GM11168 (cell line): ENCODE results near the gene KRTAP6-2.

Experiments
- in situ Hi-C: fragments of 300-500 bp; cut with MboI; formaldehyde crosslinking; loops from one replicate; pipeline ENCODE4 v1.12.0; 2022; ENCODE audit warnings: low sequenced_read_pairs; ENCODE audit not compliant: unreplicated experiment

Gene KRTAP6-2

GRCh38 chr21:30598802-30599201 lies at the start of gene KRTAP6-2:
TSS of gene KRTAP6-2 (minus strand) at chr21:30598902. CDS start at chr21:30598874, 28 bp downstream.
- in situ Hi-C loops: no loop called here

- in situ Hi-C loops: no loop called here
Measured at GRCh38 chr21:30646904-30647414, 48.3 kb upstream of the KRTAP6-2 start.

GRCh38 chr21:30642564-30642963 lies 43.9 kb upstream of the KRTAP6-2 start, which contains the start of gene KRTAP20-3:
TSS of gene KRTAP20-3 (plus strand) at chr21:30642864.
- in situ Hi-C loops: no loop called here

GRCh38 chr21:30638686-30639085 lies 40.0 kb upstream of the KRTAP6-2 start:
- in situ Hi-C loops: no loop called here

GRCh38 chr21:30634906-30635305 lies 36.2 kb upstream of the KRTAP6-2 start, which contains the start of gene KRTAP20-2:
TSS of gene KRTAP20-2 (plus strand) at chr21:30635206. CDS start at chr21:30635264, 58 bp downstream.
- in situ Hi-C loops: no loop called here

- in situ Hi-C loops: no loop called here
Measured at GRCh38 chr21:30629200-30629599, 30.5 kb upstream of the KRTAP6-2 start.

GRCh38 chr21:30628109-30628508 lies 29.4 kb upstream of the KRTAP6-2 start:
- in situ Hi-C loops: no loop called here

- in situ Hi-C loops: no loop called here
Measured at GRCh38 chr21:30625449-30626165, 26.9 kb upstream of the KRTAP6-2 start.

GRCh38 chr21:30623362-30623761 lies 24.7 kb upstream of the KRTAP6-2 start:
- in situ Hi-C loops: no loop called here

GRCh38 chr21:30620522-30620921 lies 21.8 kb upstream of the KRTAP6-2 start, which contains the start of gene KRTAP20-4:
TSS of gene KRTAP20-4 (plus strand) at chr21:30620627.
- in situ Hi-C loops: no loop called here

GRCh38 chr21:30620080-30620479 lies 21.4 kb upstream of the KRTAP6-2 start:
- in situ Hi-C loops: no loop called here

- in situ Hi-C loops: no loop called here
Measured at GRCh38 chr21:30616125-30616524, 17.4 kb upstream of the KRTAP6-2 start, which contains the start of gene KRTAP20-1. TSS of gene KRTAP20-1 (plus strand) at chr21:30616425. CDS start at chr21:30616455, 30 bp downstream.

GRCh38 chr21:30615199-30615598 lies 16.5 kb upstream of the KRTAP6-2 start:
- in situ Hi-C loops: no loop called here

GRCh38 chr21:30613836-30614235 lies 15.1 kb upstream of the KRTAP6-2 start, which contains the start of gene KRTAP6-1:
TSS of gene KRTAP6-1 (minus strand) at chr21:30613930. CDS start at chr21:30613904, 26 bp downstream.
- in situ Hi-C loops: no loop called here

GRCh38 chr21:30612132-30612531 lies 13.4 kb upstream of the KRTAP6-2 start:
- in situ Hi-C loops: no loop called here

GRCh38 chr21:30605968-30606367 lies 7.3 kb upstream of the KRTAP6-2 start:
- in situ Hi-C loops: no loop called here

GRCh38 chr21:30600787-30601186 lies 2.1 kb upstream of the KRTAP6-2 start, which contains the start of gene KRTAP22-1:
TSS of gene KRTAP22-1 (plus strand) at chr21:30601087.
- in situ Hi-C loops: no loop called here

GRCh38 chr21:30592140-30592539 lies 6.6 kb downstream of the KRTAP6-2 start, which contains the start of gene KRTAP6-3:
TSS of gene KRTAP6-3 (plus strand) at chr21:30592440. CDS start at chr21:30592446, 6 bp downstream.
- in situ Hi-C loops: no loop called here

GRCh38 chr21:30590297-30590696 lies 8.4 kb downstream of the KRTAP6-2 start, which contains the start of gene KRTAP22-2:
TSS of gene KRTAP22-2 (minus strand) at chr21:30590397.
- in situ Hi-C loops: no loop called here

- in situ Hi-C loops: no loop called here
Measured at GRCh38 chr21:30582870-30583269, 15.8 kb downstream of the KRTAP6-2 start.

GRCh38 chr21:30580132-30580531 lies 18.6 kb downstream of the KRTAP6-2 start:
- in situ Hi-C loops: no loop called here
